ENCODE measurements around the gene EIF4B.

Gene EIF4B

GRCh38 chr12:53036802-53037201 is 30.5 kb downstream of the EIF4B start:
- no peak overlapping the region for H3K27ac ChIP-seq
- DNase-seq (ENCODE audit: low spot score): no peak
- TF ChIP-seq CTCF (IDR thresholded peaks at IDR 0.05): no peak
- no peak overlapping the region for H3K4me3 ChIP-seq

GRCh38 chr12:53039851-53040250 is 33.6 kb downstream of the EIF4B start:
- no peak overlapping the region for H3K4me3 ChIP-seq
- DNase-seq (ENCODE audit: low spot score): no peak
- TF ChIP-seq CTCF (IDR thresholded peaks at IDR 0.05): no peak
- peak overlapping the region in 1 of 2 donors; percentile 10 for H3K27ac ChIP-seq

DNA sequence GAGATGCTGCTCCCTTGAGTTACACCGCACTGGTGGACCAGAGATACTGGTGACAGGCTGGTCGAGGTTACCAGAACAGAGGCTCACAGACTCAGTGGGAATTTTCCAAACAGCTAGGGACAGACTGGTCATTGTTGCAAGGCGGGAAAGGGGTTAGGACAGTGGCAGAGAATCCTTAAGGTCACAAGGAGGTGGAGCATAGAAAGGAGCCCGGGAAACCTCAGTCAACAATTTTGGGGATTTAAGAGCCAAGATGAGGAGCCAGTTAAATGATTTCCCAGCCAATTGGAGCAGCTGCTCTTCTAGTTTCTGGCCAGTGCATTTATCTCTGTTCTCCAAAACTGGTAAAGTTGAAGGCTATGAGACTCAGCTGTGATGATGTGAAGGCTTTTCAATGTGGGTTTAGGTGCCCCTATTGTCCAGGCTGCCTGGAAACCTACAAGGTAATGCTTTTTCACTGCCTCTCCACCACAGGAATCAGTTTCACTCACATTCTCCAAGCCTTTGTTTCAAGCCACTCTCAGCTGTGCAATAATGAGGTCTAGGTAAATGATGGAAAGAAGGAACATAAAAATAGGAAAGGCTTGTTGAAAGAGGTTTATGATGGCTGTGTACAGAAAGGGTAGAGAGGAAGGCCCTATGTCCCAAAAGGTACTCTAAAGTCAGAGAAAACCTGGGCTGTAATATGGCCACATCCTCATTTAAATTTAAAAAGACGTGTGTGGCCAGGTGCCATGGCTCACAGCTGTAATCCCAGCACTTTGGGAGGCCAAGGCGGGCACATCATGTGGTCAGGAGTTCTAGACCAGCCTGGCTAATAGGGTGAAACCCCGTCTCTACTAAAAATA is 36.6 kb downstream of the EIF4B start:
- DNase-seq (ENCODE audit: low spot score): no peak
- TF ChIP-seq CTCF (IDR thresholded peaks at IDR 0.05): no peak
- peak overlapping the region; percentile 95 to 97 for H3K27ac ChIP-seq
- H3K4me3 ChIP-seq: no peak overlapping the region

DNA sequence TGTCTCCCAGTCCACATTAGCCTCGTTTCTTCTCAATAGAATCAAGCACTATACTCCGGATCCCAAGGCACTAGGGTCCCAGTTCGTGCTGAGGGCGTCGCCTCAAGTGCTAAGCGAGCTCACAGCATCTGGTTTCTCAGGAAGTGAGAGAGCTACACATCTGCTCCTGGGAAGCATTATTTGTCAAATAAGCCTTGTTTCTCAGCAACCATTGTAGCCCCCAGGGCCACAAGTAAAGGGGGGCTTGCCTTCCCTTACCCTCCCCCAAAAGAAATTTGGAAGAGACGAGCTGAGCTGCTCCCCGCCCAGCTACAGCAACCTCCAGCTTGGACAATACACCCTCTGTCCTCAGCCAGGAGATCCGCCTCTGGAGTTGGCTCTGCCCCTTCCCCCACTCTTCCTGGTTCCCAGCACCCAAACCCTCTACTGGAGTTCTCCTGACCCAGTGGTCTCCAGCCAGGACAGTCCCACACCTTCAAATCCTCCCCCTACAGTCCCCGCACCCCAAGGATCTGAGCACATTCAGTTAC is 37.9 kb downstream of the EIF4B start:
- Histone ChIP-seq H3K27ac (peak overlapping the region; percentile 95 to 97), H3K4me3 (peak overlapping the region; percentile 85)
- DNase-seq (ENCODE audit: low spot score): peak; percentile 78
- no peak for TF ChIP-seq CTCF (IDR thresholded peaks at IDR 0.05)

DNA sequence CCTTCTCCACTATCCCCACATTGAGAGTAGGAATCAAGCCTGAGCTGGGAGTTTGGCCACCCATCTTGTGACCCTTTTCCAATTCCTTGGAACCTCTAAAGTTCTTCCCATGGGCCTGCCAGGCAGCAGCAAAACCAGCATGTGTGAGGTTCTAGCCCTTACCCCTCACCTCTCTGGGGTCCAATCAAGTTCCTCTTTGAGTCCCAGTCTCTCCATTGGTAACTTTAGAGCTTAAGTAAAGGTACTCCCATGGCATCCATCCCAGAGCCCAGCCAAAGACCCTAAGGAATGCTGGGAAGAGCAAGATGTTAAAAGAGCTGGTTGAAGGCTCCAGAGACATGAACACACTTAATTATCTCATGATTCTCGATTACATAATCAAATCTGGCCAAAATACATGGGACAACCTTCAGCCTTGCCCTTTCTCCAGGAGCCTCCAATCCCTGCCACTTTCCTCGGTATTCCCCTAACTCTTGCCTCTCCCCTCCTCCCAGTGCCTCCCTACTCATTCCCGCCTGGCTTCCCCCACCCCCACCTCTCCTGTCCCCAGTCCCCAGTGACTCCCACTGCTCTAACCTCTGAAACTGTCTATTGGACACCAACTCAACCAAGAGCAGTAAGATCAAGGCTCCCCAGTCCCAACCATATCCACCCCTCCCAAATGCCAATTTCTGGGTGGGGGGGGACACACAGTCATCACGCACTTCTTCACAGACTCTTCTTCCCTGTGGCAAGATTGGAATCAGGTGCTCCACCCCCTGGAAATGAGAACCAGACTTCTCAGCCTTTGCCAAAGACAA is 38.8 kb downstream of the EIF4B start:
- H3K27ac ChIP-seq: peak overlapping the region; percentile 95 to 97
- no peak for TF ChIP-seq CTCF (IDR thresholded peaks at IDR 0.05)
- H3K4me3 ChIP-seq: peak overlapping the region; percentile 85
- DNase-seq (ENCODE audit: low spot score): peak; percentile 75

GRCh38 chr12:53045696-53046045 is 39.4 kb downstream of the EIF4B start:
- peak overlapping the region; percentile 95 to 97 for H3K27ac ChIP-seq
- peak; percentile 92 for DNase-seq (ENCODE audit: low spot score)
- TF ChIP-seq CTCF (IDR thresholded peaks at IDR 0.05): no peak
- peak overlapping the region; percentile 85 for H3K4me3 ChIP-seq
